IPS-18c (cell line): Measurements from ENCODE around the gene MATN1.

Source experiments
- H3K4me3 ChIP-seq: 2 replicates; pipeline ENCODE4 v1.7.0; 2013; ENCODE audit warnings: low read depth, mild to moderate bottlenecking, low read length, moderate library complexity; ENCODE audit not compliant: insufficient read depth
- H3K9me3 ChIP-seq: one replicate; pipeline ENCODE4 v1.6.1; 2013; ENCODE audit warnings: mild to moderate bottlenecking, low read length, moderate library complexity; ENCODE audit not compliant: control insufficient read depth, insufficient read depth

MATN1 gene

DNA sequence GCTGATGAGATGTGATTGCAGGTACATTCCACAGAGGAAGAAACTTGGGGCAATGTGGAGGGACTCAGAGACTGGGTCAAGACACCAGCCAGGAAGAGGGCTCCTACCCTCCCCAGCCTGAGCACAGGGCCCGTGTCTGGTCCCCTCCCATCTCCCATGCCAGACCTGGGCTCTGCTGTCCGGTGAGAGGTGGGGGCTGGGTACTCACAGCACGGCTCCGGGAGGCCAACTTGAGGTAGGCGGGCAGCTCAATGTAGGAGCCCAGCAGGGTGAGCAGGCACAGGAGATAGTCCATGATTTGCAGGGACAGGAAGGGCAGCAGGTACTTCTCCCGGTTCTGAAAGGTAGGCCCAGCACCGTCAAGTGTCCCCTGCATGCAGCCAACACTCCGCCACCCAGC lies 16.2 kb upstream of the MATN1 start:
- H3K9me3 ChIP-seq = no peaks in the 10 kb centered on the region
- no peak overlapping the region for H3K4me3 ChIP-seq

DNA sequence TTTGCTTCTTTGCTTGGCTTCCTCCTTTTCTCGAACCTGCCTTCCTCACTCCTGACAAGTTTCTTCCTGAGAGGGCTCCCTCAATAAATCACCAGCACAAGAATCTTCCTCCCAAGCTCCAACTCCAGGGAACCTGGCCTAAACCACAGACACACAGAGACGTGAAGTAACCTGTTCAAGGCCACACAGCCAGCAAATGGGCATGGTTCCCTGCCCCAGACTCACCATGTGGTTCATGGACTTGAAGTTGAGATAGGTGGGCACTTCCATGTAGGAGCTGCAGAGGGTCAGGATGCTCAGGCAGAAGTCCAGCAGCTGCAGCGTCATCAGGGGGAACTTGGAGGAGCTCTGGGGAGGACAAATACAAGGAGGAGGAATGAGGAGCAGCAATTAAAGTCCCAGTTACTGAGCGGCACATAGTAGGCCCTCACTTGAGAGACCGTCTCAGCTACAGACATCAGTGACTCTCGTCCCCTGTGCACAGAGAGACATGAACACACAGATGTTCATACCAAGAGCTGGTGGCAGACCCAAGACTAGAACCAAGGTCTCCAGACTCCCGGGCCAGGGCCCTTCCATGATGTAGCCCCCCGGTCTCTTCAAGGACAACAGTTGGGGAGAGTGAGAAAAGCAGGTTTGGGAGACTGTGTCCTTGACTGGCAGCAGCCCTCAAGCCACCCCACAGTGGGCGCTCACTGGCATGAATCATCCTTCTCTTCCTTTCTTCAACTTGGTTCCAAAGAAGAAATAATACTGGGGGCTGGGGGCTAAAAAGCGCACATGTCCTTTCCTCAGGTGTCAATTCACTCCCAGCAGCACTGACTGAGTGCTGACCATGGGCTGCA lies 15.6 kb upstream of the MATN1 start:
- Histone ChIP-seq H3K4me3 (no peak overlapping the region), H3K9me3 (no peaks in the 10 kb centered on the region)

DNA sequence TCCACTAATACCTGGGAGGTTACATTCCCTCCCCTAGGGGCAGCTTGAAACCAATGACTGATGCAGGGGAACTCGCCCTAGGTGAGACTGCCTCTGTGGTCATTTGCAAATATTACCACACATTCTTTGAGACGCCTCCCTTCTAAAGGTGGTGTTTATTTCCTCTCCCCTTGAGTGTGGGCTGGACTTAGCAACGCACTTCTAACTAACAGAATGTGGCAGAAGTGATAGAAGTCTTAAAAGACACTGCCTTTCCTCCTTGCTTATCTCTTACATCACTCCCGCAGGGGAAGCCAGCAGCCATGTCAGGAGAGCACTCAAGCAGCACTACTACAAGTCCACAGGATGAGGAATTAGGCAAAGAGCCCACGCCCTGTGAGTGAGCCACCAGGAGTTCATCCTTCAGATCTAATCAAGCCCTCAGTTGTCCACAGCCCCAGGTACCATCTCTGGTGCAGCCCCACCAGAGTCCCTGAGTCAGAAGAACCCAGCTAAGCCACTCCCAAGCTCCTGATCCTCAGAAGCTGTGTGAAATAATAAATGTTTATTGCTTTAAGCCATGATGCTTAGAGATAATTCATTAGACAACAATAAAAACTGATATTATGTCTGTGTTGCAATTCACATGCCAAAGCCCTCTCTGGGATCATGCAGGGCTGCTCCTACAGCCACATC lies 14.8 kb upstream of the MATN1 start:
- Histone ChIP-seq H3K9me3 (peaks cover 2% of the 10 kb centered on the region), H3K4me3 (no peak overlapping the region)

DNA sequence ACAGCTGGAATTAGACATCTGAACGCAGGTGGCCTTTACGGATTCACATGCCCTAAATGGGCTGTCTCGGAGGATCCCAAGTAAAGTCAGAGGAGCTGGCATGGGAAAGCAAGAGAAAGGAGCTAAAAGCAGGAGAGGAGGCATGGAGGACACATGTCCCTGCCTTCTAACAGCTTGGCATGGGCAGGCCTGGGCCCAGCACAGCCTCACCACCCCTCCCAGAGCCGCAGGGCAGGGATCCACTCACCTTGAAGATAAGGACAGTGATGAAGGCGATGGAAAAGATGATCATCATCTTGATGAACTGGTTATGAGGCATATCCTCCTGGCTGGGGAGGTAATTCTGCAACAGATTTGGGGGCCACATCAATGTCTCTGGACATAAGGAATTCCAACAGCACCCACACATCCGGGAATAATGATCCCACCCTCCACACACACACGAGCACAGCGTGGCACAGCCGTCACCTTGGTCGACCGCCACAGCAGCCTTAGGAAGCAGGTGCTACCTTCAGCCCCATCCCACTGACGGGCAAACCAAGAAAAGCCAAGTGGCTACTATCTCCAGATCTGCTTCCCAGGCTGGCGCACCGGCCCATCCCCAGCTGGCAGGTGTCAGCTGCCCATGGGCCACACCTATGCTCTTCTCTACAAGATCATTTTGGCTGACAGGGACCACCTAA lies 14.1 kb upstream of the MATN1 start:
- Histone ChIP-seq H3K4me3 (no peak overlapping the region), H3K9me3 (peaks cover 2% of the 10 kb centered on the region)

DNA sequence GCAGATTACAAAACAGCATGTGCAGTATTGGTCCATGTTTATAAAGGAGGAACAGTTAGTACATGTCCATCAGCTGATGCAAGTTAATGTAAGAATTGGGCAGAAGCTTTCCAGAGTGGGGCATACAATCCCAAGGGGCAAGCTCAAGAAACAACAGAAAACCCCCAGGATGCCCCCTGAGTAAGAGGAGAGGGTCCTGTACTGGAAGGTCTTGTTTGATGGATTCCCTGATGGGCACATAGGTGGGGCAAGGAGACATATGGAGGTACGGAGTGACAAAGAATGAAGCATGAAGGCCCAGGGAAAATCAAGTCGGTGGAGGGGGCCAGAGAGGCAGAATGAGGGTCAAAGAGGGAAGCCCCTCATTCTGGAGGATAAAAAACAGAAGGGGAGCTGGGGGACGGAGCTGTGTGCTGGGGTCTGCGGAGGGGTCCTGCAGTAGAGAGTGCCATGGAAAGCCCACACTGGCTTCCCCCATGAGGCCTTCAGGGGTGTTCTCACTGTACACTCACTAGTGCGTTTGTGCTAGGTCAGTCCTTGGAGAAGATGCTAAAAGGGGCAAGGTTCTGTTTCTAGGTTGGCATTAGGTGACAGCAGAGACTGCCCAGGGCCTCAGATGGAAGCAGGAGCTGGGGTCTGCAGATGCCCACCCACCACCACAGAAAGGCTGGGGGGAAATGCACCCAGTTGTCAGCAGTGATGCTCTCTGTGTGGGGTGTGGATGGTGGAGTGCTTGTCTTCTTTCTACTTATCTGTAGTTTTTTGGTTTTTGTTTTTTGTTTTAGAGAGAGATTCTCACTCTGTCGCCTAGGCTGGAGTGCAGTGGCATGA lies 12.5 kb upstream of the MATN1 start:
- Histone ChIP-seq H3K4me3 (no peak overlapping the region), H3K9me3 (peaks cover 2% of the 10 kb centered on the region)

DNA sequence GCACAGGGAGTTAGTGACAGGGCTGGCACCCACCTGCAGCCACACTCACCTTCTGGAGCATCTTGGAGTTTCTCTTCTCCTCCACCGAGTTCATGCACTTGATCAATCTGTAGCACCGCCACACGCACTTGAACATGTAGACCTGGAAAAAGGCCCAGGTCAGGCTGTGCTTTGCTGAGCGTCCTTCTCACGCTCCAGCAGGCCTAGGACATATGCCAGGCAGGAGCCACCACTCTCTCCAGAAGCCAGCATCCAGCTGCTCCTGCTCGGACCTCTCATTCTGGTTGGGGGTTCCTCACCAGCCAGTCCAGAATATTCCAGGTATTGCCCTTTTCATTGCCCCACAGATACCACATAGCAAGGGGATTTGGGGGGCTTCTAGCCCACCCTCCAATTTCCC lies 11.7 kb upstream of the MATN1 start:
- H3K4me3 ChIP-seq = no peak overlapping the region
- peaks cover 2% of the 10 kb centered on the region for H3K9me3 ChIP-seq

DNA sequence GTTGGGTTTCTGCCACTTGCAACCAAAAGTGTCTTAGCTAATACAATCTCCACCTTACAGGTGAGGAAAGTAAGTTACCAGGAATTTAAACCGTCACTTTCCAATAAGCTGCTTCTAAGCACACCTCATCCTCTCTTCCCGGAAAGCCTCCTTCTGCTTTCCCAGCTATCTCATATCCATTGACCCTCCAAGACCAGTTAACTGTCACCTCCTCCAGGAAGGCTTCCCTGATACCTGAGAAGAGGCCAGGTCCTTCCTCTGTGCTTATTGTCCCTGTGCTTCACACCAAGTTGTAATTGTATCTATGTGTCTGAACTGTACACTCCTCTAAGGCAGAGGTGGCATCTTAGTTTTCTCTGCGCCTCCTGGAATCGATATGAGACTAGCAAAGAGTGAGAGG lies 11.2 kb upstream of the MATN1 start:
- Histone ChIP-seq H3K9me3 (peaks cover 2% of the 10 kb centered on the region), H3K4me3 (no peak overlapping the region)

DNA sequence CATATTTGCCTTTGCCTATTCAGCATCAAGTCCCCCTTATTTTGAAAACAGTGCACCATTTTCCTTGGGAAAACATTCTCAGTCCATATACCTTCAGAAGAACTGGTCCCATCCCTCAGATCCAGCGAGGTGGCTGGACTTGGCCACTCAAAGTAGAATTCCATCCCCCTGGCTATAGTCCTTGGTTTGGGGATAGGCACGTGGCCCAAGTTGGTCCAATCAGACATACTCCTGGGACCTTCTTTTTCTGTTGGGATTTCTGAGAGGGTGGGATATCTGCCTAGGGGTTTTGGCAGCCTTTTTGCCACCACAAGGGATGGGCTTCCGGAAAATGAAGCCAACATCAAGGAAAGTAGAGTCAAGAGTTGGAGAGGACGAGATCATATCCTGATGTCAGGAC lies 10.7 kb upstream of the MATN1 start:
- Histone ChIP-seq H3K4me3 (no peak overlapping the region), H3K9me3 (peaks cover 2% of the 10 kb centered on the region)

DNA sequence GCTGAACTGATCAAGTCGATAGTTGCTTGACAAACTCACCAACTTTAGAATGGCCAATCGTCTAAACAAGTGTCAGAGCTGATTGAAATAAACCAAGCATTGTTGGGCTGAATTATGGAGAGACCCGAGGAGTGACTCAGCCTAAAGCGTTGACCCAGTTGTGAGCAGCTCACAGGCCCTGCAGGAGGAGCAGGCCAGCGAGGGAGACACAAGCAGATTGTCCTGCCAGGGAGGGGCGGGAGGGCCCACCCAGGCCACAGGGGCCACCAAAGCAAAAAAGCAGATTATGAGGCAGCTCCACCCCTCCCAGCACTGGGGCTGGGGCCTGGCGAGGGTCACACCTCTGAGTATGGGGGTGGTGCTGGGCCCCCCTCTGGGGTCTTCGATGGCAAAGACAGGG lies 10.1 kb upstream of the MATN1 start:
- no peak overlapping the region for H3K4me3 ChIP-seq
- H3K9me3 ChIP-seq = peaks cover 2% of the 10 kb centered on the region

DNA sequence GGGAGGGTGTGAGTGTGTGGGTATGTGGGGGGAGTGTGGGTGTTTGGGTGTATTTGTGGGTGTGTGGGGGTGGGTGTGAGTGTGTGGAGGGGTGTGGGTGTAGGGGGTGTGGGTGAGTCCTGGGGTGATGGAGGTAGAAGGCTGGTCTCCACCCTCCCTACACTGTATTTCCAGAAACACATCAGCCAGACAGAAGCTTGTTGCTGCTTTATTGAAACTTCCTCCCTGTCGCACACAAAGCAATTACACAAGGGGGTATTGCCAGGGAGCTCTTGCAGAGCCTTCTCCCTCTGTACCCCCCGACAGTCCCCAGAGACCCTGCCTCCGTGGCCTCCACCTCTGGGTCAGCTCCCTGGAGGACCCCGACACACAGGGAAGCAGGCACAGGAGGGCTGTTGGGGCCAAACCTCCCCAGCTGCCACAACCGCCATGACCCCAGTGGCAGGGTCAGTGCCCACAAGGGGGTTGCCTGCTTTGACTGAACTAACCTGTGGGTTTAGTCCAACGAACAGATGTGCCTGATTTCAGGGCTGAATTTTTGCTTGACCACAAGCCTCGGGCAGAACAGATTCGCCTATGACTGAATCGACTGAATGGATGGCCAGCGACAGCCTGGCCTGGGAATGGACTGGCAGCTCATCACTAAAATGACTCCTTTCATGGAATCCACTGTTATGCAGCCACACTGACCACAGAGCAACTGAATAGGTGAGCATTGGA lies 9.1 kb upstream of the MATN1 start:
- peaks cover 2% of the 10 kb centered on the region for H3K9me3 ChIP-seq
- no peak overlapping the region for H3K4me3 ChIP-seq

DNA sequence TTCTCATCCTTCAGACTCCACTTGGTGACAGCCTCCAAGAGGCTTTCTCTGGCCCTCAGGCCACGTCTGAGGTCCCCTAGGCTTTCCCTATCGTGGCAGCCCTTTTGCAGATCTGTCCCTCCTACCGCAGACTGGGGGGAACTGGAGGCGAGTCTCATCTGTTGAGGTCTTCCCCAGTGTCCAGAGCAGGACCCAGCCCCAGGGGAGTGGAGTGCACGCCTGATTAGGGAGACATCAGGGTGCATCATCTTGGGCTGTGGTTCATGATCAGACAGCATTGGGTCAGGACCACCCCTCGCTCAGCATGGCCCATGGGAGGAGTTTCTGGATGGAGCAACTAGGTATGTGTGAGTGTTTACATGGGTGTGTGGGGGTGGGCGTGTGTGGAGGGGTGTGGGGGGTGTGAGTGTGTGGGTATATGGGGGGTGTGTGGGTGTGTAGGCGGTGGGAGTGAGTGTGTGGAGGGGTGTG lies 8.5 kb upstream of the MATN1 start:
- peaks cover 2% of the 10 kb centered on the region for H3K9me3 ChIP-seq
- H3K4me3 ChIP-seq = no peak overlapping the region

DNA sequence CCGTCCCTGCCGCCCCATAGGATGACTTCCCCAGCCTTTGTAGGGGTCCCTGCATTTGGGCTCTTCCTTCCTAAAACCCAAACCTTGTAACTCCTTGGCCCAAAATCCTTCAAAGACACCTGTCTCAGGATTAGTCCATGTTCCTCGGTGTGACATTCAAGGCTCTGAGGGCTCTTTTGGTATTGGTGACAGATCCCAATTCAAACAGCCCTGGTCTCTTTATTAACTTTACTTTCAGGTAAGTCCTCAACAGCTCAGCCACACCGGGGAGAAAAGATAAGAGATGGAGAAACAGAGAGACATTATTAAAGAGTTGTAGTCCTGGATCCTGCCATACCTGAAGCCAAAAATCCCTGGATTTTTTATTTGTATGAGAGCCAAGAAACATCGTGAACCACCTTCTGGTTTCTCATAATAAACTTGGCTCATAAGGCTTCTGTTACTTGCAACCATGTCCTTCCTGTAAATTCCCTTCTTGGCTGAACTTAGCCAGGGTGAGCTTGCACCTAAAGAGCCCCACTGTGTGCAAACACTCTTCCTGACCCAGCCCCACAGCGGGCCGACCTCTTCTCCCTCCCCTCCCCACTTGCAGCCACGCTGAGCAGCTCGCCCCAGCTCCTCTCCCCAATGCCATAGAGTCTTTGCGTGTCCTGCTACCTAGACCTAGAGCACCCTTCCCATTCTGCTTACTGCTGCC lies 7.9 kb upstream of the MATN1 start:
- Histone ChIP-seq H3K4me3 (no peak overlapping the region), H3K9me3 (peaks cover 2% of the 10 kb centered on the region)

DNA sequence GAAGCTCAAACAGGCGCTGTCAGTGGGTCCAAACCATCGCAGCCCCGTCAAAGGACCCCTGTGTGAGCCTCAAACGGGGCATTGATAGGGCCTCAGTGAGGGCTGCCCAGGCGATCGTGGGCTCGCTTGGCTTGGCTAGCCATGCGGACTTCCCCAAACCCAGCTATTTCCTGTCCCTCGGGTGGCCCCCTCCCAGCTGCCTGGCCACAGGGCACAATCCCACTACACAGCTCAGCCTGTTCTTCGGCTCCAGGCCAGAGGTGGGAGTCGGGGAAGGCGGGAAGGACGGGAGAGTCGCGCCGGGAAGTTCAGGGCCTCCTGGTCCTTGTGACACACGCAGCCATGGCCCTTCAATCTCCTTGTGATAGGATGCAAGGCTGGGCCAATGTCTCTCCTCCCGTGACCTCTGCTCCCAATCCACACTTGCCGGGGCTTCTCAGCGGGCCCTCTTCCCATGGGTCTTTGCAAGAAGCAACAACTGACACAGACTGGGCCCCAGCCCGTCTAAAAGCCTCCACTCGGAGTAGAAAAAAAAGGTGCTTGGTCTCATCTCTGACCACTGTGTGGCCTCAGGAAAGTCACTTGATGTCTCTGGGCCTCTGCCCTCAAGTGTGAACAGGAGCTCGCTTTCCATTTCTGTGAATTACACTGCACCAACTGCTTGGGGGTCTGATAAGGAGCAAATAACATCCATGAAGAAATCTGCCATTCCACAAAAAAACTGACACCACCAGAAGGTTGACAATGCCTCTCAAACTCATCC lies 7.1 kb upstream of the MATN1 start:
- Histone ChIP-seq H3K9me3 (peaks cover 2% of the 10 kb centered on the region), H3K4me3 (no peak overlapping the region)

DNA sequence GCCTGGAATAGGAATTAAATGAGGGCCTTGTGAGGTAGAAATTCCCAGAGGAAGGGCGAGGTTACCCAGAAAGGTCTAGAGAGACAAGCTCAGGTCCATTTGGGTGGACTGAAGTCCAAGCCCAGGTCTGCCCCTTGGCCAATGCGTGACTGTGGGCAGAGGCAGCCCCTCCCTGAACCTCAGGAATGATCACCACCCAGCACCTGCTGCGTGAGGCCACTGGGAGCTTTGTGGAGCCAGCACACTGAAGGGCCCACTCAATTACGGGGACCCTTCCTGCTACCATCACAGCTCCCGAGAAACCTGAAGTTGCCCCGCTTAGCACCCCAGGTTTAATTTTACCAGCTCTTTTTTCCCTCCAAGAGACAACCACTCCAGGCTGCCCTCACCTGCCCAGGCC lies 6.5 kb upstream of the MATN1 start:
- Histone ChIP-seq H3K4me3 (no peak overlapping the region), H3K9me3 (peaks cover 2% of the 10 kb centered on the region)

DNA sequence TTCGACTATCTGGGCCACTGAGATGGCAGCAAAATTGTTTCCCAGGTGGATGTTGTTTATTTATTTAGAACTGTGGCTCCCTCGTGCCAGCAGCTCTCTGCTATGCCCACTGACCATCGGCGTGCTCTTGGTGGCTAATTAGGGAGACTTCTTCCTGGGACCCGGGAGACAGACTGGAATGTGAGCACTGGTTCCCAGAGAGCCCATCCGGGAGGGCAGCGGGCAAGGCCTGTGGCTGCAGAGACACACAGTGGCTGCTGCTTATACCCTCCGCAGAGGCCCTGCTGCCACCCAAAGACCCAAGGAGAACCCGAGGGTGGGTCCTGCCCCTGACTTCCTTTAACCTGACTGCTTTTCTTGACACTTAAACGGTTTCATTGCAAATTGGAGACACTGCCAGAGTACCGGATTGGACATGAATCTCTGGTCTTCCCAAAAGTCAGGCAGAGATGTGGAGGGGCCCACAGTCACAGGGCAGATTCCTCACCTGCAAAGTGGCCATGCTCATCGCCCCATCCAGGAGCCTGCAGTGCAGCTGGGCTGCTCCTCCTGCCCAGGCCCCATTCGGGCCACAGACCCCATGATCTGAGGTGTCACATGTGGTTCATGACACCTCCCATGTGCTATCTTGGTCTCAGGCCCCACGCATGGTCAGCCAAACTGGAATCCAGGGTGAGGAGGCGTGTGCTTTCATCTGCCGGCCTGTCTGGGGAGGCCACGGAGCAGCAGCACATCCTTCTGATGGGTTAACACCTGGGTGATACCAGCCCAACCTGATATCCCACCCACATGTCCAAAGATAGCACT lies 5.7 kb upstream of the MATN1 start:
- no peak overlapping the region for H3K4me3 ChIP-seq
- H3K9me3 ChIP-seq = peaks cover 2% of the 10 kb centered on the region
